Thoracic aorta (tissue), 2 donors: ENCODE data around the gene EIF6. TPM values are rescaled to one million over a fixed set of nuclear protein-coding genes. Genes with fewer than 3 reads are reported as not detected.

Experiments used
- ATAC-seq: fragments of 150-250 bp; one replicate; pipeline ENCODE4 v1.8.0; 2017; ENCODE audit warnings: low read depth; ENCODE audit not compliant: insufficient number of reproducible peaks, low FRiP score
- DNase-seq: peaks from one replicate; pipeline ENCODE4 v3.0.0-alpha.2; 2020; ENCODE audit warnings: low spot score
- H3K27ac ChIP-seq, 2 donors: fragments of 200-600 bp; sonication (generic); 1 replicate in 1 of 2; 2 replicates in 1 of 2; pipeline ENCODE4 v1.5.1; 2016; ENCODE audit warnings: mild to moderate bottlenecking in 2 of 2, moderate library complexity in 2 of 2
- H3K27me3 ChIP-seq: fragments of 200-600 bp; sonication (generic); replicated peaks from 2 replicates; pipeline ENCODE4 v1.6.0; 2016; ENCODE audit warnings: mild to moderate bottlenecking; ENCODE audit not compliant: insufficient read depth
- H3K36me3 ChIP-seq: fragments of 200-600 bp; sonication (generic); one replicate; pipeline ENCODE4 v1.5.1; 2016
- H3K4me1 ChIP-seq, 2 donors: fragments of 200-600 bp; sonication (generic); 1 replicate in 1 of 2; 2 replicates in 1 of 2; pipeline versions ENCODE4 v1.5.1 to v1.6.0; 2016; ENCODE audit warnings: low read depth in 2 of 2, mild to moderate bottlenecking in 1 of 2; ENCODE audit not compliant: control insufficient read depth in 1 of 2
- H3K4me3 ChIP-seq: fragments of 200-600 bp; sonication (generic); 2 replicates; pipeline ENCODE4 v1.5.1; 2016; ENCODE audit warnings: mild to moderate bottlenecking
- H3K9me3 ChIP-seq: fragments of 200-600 bp; sonication (generic); 2 replicates; pipeline ENCODE4 v1.5.1; 2016
- total RNA-seq, 2 donors: library from RNA; depleted of rRNA; stranded (reverse); fragments of >200 nt; gene quantifications; one replicate each; pipeline versions ENCODE4 v1.1.0 to v1.2.3, GENCODE V29; 2016
- TF ChIP-seq, protein P1 (sequence below): fragments of 200-600 bp; sonication (generic); IDR thresholded peaks from one replicate; pipeline ENCODE4 v1.5.1; 2019; ENCODE audit warnings: antibody characterized with exemption

Gene EIF6
- total RNA-seq, 2 donors from 2014 or later = 46.2 to 76.6 TPM

- ATAC-seq (no peak), DNase-seq (no peak)
- no peak overlapping the region for H3K4me3 ChIP-seq
- no peaks in the 10 kb centered on the region for H3K36me3 ChIP-seq
- H3K4me1 ChIP-seq = no peaks in the 10 kb centered on the region
- TF ChIP-seq, protein P1, sequence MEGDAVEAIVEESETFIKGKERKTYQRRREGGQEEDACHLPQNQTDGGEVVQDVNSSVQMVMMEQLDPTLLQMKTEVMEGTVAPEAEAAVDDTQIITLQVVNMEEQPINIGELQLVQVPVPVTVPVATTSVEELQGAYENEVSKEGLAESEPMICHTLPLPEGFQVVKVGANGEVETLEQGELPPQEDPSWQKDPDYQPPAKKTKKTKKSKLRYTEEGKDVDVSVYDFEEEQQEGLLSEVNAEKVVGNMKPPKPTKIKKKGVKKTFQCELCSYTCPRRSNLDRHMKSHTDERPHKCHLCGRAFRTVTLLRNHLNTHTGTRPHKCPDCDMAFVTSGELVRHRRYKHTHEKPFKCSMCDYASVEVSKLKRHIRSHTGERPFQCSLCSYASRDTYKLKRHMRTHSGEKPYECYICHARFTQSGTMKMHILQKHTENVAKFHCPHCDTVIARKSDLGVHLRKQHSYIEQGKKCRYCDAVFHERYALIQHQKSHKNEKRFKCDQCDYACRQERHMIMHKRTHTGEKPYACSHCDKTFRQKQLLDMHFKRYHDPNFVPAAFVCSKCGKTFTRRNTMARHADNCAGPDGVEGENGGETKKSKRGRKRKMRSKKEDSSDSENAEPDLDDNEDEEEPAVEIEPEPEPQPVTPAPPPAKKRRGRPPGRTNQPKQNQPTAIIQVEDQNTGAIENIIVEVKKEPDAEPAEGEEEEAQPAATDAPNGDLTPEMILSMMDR = no peak
- H3K9me3 ChIP-seq = no peaks in the 10 kb centered on the region
- H3K27me3 ChIP-seq = no peaks in the 10 kb centered on the region
- no peak overlapping the region for H3K27ac ChIP-seq
Measured at GRCh38 chr20:35251613-35251940, 33.0 kb downstream of the EIF6 start.

- H3K27me3 ChIP-seq = no peaks in the 10 kb centered on the region
- no peaks in the 10 kb centered on the region for H3K4me1 ChIP-seq
- no peak overlapping the region for H3K4me3 ChIP-seq
- DNase-seq (no peak), ATAC-seq (no peak)
- H3K9me3 ChIP-seq = no peaks in the 10 kb centered on the region
- no peaks in the 10 kb centered on the region for H3K36me3 ChIP-seq
- H3K27ac ChIP-seq = no peak overlapping the region
- TF ChIP-seq, protein P1 = no peak
Measured at GRCh38 chr20:35248641-35249475, 35.7 kb downstream of the EIF6 start.

- DNase-seq (no peak), ATAC-seq (no peak)
- no peaks in the 10 kb centered on the region for H3K36me3 ChIP-seq
- H3K27me3 ChIP-seq = no peaks in the 10 kb centered on the region
- H3K9me3 ChIP-seq = no peaks in the 10 kb centered on the region
- no peak overlapping the region for H3K27ac ChIP-seq
- TF ChIP-seq, protein P1 = no peak
- no peaks in the 10 kb centered on the region for H3K4me1 ChIP-seq
- no peak overlapping the region for H3K4me3 ChIP-seq
Measured at GRCh38 chr20:35246723-35247122, 37.8 kb downstream of the EIF6 start.

- ATAC-seq (no peak), DNase-seq (no peak)
- no peak overlapping the region for H3K27ac ChIP-seq
- H3K27me3 ChIP-seq = no peaks in the 10 kb centered on the region
- TF ChIP-seq, protein P1 = no peak
- H3K4me3 ChIP-seq = no peak overlapping the region
- H3K36me3 ChIP-seq = no peaks in the 10 kb centered on the region
- no peaks in the 10 kb centered on the region for H3K9me3 ChIP-seq
- H3K4me1 ChIP-seq = no peaks in the 10 kb centered on the region
Measured at GRCh38 chr20:35243986-35244385, 40.6 kb downstream of the EIF6 start.

DNA sequence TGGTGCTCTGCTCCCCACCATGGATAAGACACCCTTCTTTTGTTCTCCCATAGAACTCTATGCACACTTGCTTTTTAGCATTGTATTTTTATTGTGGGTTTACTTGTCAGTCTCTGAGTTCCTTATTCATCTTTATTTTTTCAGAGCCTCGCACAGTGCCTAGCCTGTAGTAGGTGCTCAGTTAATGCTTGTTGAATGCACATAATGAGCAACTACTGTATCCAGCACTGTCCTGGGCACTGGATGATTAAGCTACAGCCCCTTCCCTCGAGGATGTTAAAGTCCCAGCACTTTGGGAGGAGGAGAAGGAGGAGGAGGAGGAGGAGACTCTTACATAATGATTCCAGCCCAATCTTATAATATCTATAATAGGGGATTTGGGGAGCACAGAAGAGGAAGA is 41.3 kb downstream of the EIF6 start:
- Histone ChIP-seq H3K36me3 (no peaks in the 10 kb centered on the region), H3K27me3 (no peaks in the 10 kb centered on the region), H3K4me1 (no peaks in the 10 kb centered on the region), H3K9me3 (no peaks in the 10 kb centered on the region), H3K27ac (no peak overlapping the region), H3K4me3 (no peak overlapping the region)
- DNase-seq (no peak), ATAC-seq (no peak)
- TF ChIP-seq, protein P1 = no peak
